HPDE6-E6E7 (cell line): Measurements from ENCODE around the gene SRPRB.
A peak's percentile ranks its signal among the peaks of the same experiment; 100 is the strongest.

Source experiments
- DNase-seq: peaks from one replicate; pipeline ENCODE4 v3.0.0; 2011; ENCODE audit warnings: missing footprints; ENCODE audit errors: extremely low spot score

Gene SRPRB

GRCh38 chr3:133825969-133826727 lies 20.5 kb downstream of the SRPRB start:
- no peak for DNase-seq

GRCh38 chr3:133827136-133827535 lies 21.5 kb downstream of the SRPRB start:
- no peak for DNase-seq

- no peak for DNase-seq
Observed at GRCh38 chr3:133827684-133828083, 22.1 kb downstream of the SRPRB start.

GRCh38 chr3:133828576-133829309 lies 23.1 kb downstream of the SRPRB start:
- DNase-seq: no peak

- no peak for DNase-seq
Observed at GRCh38 chr3:133829310-133829707, 23.7 kb downstream of the SRPRB start.

GRCh38 chr3:133830071-133830470 lies 24.5 kb downstream of the SRPRB start:
- no peak for DNase-seq

GRCh38 chr3:133831966-133832801 lies 26.6 kb downstream of the SRPRB start:
- DNase-seq: peak; percentile 17

GRCh38 chr3:133832802-133833144 lies 27.2 kb downstream of the SRPRB start:
- DNase-seq: no peak

- DNase-seq: no peak
Observed at GRCh38 chr3:133833267-133833666, 27.7 kb downstream of the SRPRB start.

GRCh38 chr3:133833880-133834620 lies 28.4 kb downstream of the SRPRB start:
- DNase-seq: no peak

- no peak for DNase-seq
Observed at GRCh38 chr3:133834621-133835417, 29.2 kb downstream of the SRPRB start.

GRCh38 chr3:133835418-133835743 lies 29.8 kb downstream of the SRPRB start:
- DNase-seq: no peak

- DNase-seq: no peak
Observed at GRCh38 chr3:133835961-133836360, 30.3 kb downstream of the SRPRB start.

- DNase-seq: no peak
Observed at GRCh38 chr3:133836497-133837158, 31.0 kb downstream of the SRPRB start.

GRCh38 chr3:133837487-133838295 lies 32.1 kb downstream of the SRPRB start:
- DNase-seq: no peak

- DNase-seq: no peak
Observed at GRCh38 chr3:133838296-133838789, 32.7 kb downstream of the SRPRB start.

- no peak for DNase-seq
Observed at GRCh38 chr3:133838916-133839800, 33.5 kb downstream of the SRPRB start.

GRCh38 chr3:133840055-133840737 lies 34.6 kb downstream of the SRPRB start:
- no peak for DNase-seq
